Stimulated activated CD4-positive, alpha-beta T cell treated with anti-CD3 and anti-CD28 coated beads, Interleukin-2, amount 100 ng/mL, for 48 hours (primary cell): ENCODE results near the gene S100B.

Source experiments
- DNase-seq, 2 donors: peaks; one replicate each; pipeline ENCODE4 v3.0.0-alpha.2; 2020

Gene S100B

GRCh38 chr21:46626975-46627501, 22.2 kb upstream of the S100B start:
- no peak for DNase-seq

DNA sequence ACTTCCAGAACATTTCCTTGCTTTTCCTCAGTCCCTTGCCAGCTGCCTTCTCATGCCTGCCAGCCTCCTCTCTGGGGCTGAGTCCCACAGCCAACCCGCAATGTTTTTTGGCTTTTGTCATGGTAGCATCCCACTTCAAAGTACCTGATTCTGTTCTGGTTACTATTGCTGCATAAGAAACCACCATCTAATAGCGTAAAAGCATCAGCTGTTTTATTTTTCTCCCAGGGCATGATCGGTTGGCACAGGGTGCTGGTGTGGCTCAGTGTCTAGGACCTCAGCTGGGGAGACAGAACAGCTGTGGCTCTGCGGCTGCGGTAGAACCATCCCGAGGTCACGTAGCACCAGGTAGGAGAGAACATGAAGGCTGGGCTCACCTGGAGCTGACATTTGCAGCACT, 21.7 kb upstream of the S100B start:
- no peak for DNase-seq

- no peak for DNase-seq
These were observed 20.9 kb upstream of the S100B start for GRCh38 chr21:46625759-46626158.

GRCh38 chr21:46624050-46624449, 19.2 kb upstream of the S100B start:
- no peak for DNase-seq

GRCh38 chr21:46622226-46622625, 17.3 kb upstream of the S100B start:
- DNase-seq = no peak

- DNase-seq = no peak
These were observed 16.7 kb upstream of the S100B start for GRCh38 chr21:46621457-46622182.

DNA sequence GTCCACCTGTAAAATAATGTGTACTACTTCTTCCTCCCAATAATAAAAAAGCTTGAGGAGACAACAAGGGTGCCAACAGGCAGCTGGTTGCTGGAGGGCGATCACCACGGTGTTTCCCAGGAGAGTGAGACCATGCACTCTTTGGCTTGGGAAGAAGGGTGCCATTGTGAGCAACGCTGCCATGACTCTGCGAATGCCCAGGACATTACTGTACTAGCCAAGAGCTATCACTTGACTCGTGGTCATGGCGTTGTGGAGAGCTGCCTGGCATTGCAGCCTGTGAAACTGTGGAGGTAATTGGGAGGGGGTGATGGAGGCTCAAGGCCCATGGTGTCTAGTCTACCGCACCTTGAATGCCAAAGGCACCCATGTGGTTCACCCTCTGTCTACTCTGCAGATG, 16.0 kb upstream of the S100B start:
- DNase-seq = no peak

DNA sequence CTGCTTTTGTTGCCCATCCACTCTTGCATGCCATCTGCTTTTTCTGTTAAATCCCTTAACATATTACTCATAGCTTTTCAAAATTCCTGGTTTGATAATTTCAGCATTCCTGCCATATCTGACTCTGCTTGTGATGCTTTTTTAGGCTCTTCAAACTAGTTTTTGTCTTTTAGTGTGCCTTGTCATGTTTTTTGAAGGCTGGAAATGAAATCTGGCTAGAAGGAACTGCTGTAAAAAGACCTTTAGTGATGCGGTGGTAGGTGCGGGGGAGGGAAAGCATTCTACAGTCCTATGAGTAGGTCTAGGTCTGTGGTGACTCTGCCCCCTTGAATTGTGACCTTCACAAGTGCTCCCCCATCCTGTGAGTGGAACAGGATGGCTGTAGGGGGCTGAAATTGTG, 15.0 kb upstream of the S100B start:
- no peak for DNase-seq

DNA sequence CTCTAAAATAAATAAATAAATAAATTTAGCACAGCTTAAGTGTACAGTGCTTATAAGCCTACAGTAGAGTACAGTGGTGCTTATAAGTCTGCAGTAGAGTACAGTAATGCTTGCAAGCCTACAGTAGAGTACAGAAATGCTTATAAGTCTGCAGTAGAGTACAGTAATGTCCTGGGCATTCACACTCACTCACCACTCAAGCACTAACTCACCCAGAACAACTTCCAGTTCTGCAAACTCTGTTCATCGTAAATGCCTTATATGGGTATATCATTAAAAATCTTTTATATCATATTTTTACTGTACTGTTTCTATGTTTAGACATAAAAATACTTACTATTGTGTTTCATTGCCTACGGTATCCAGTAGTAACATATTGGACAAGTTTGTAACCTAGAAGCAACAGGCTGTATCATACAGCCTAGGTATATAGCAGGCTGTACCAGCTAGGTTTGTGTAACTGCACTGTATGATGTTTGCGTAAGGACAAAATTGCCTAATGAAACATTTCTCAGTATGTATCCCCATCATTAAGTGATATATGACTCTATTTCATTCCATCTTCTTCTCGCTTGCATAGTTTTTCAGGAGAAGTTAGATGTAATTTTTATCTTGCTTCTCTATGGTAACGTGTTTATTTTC, 14.0 kb upstream of the S100B start:
- DNase-seq = no peak

GRCh38 chr21:46617267-46618051, 12.6 kb upstream of the S100B start:
- DNase-seq = no peak

DNA sequence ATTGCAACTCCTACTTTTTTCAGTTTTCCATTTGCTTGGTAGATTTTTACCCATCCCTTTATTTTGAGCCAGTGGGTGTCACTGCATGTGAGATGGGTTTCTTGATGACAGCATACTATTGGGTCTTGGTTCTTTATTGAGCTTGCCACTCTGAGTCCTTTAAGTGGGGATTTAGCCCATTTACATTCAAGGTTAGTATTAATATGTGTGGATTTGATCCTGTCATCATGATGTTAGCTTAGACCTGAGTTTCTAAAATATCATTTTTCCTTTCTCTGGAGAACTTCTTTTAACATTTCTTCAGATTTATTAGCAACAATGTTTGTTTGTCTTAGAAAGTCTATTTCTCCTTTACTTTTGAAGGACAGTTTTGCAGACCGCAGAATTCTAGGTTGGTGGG, 11.8 kb upstream of the S100B start:
- DNase-seq = no peak

GRCh38 chr21:46616050-46616449, 11.2 kb upstream of the S100B start:
- no peak for DNase-seq

DNA sequence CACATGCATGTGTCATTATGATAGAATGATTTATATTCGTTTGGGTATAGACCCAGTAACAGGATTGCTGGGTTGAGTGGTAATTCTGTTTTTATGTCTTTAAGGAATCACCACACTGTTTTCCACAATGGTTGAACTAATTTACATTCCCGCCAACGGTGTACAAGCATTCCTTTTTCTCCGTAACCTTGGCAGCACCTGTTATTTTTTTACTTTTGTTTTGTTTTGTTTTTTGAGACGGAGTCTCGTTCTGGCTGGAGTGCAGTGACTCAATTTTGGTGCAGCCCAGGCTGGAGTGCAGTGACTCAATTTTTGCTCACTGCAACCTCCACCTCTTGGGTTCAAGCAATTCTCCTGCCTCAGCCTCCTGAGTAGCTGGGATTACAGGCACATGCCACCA, 8.5 kb upstream of the S100B start:
- no peak for DNase-seq

DNA sequence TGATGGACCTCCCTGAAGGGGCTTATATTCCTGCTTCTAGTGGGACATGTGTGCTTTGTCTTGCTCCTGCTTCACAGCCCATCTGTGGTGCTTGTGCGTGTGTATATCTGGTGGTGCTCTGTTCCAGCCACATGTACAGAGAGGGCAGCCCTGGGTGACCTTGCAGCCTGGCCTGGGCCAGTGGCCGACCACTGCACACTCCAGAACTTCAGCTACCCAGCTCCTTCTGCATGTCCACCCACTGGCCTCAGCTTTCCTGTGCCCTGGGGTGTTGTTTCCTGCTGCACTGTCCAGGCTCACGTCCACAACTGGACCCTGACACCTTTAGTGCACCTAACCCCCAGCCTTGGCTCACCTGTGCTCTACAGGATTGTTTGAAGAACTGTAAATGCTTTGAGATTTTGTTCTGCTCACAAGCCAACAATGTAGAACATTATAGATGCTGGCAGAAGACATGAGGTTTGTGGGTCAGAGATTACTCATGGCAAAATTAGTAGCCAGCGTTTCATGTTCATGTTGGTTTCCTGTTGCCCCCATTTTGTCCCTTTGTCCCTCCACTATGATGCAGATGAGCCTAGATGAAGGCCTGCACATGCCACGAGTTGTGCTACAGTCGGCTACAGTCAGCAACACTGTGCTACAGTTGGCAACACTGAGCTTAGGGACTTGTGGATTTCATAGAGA, 5.3 kb upstream of the S100B start:
- DNase-seq = no peak

DNA sequence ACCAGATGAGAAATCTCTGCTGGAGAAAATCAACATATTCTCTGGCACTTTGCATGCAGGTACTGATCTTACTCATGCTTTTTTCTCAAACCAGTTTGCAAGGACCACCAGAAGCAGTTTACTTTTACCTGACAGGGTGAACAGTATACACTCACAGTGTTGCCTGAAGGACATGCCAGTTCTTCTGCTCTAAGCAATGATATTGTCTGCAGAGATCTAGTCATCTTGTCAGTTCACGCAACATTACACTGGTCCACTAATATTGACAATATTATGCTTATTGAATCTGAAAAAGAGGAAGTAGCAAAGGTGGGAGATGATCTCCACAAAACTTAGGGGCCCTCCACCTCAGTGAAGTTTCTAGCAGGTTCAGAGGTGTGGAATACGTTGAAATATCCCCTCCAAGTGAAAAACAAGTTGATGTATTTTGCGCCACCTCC, 3.8 kb upstream of the S100B start:
- DNase-seq = no peak

DNA sequence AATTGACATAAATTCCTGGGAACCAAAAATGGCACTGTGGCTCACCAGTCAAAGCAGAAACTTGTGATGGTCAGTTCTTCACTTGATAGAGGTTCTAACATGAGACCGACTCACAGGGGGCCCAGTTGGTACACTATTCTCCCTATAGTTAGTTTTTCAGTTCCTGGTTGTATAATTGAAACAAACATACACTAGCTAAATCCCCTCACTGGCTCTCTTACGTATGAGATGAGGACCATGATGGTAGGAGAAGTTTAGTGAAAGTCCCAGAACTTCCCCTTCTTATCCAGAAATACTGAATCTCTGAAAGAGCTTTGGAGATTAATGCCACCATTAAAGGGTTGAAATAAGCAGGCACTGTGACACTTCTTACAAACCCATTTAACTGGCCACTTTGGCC, 2.8 kb upstream of the S100B start:
- DNase-seq = no peak

DNA sequence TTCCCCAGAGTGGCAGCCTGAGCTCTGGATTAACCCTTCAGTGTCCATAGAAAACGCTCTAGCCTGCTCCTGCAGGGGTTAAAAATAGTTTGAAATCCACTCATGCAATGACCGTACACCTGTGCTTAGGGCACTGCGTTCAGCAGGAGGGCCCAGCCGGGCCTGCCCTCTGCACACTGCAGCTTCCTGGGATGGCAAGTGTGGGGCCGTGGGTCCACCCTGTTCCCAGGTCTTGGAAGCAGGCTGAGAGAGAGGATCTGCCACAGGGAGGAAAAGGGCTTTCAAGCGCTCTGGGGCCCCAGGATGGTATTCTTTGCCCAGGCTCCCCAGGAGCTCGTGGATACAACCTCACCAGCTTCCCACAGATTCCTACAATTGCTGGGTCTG, 1.5 kb upstream of the S100B start:
- DNase-seq = no peak

DNA sequence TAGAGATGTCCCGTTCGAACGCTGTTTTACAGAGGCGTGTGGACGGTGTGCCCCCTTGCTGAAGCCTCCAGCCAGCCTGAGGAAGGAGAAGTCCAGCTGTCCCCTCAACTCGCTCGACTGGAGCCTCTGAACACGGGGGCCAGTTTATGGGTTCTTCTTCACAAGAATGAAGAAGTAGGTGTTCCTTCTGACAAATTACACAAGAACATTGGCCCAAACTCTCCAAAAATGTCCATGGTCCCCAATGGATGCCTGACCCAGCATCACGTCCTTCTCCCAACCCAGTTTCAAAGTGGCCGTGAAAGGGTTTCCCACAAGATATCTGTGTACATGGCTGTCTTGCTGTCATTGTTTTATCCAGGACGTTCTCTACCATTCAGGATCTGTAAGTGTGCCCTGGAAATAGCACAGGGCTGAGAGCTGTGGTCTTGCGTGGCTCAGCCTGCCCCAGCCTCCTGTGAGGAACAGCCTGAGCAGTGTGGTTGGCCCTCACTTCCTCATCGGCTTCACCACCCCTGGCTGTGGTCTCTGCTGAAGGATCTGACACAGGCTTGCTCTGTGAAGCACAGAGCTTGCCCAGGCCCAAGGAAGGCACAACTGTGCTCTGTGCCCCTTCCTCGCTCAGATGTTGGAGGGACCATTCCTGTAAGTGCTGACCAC, 1.0 kb upstream of the S100B start:
- peak in 1 of 2 donors; percentile 5 for DNase-seq

DNA sequence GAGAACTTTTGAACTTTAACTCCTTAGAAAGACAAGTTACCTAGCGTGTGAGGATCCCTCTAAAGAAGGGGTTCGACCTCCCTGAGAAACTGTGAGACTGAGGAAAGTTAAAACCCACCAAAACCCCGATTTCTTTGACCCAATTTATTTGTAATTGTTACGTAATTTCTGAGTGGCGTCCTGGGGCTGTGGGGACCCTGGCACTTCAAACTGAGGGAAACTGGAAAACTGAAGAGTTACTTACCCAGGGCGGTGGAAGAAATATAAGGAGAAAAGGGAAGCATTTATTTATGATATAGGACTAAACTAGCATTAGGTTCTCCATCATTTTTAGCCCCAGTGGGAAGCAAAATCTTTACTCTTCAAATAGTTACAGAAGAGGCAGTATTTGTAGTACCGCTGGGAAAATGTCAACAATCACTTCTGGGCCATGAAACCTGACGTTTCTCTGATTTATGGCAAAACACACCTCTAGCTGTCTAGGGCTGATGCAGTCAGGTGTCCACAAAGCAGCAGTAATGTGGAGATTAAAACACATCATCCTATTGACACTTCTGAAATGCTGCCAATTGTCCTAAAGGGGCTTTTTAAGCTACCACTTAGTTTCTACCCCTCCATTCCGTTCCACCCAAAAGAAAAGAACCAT, 430 bp downstream of the S100B start:
- no peak for DNase-seq

- DNase-seq = no peak
These were observed 1.7 kb downstream of the S100B start for GRCh38 chr21:46603228-46603627.

DNA sequence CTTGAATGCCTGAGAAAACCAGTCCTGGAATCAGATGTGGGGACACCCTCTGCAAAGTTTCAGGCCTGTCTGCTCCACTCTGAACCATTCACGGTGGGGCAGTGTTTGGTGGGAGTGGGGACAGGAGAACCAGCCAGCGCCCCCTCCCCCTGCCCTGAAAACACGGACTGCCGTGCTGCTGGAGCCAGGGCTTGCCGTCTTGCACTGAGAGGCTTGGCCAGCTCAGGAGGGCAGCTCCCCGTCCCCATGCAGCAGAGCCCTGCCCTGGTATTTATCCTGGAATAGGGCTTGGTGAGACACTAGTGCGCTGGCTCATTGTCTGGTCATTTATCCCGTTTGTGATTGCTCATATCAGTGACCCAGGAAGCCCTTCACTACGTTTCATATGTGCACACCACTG, 3.9 kb downstream of the S100B start:
- DNase-seq = no peak

- no peak for DNase-seq
These were observed 4.6 kb downstream of the S100B start for GRCh38 chr21:46600305-46600704.
